Left cardiac atrium (tissue), 4 donors: ENCODE results near the gene GRID2IP. TPM values are rescaled to one million over a fixed set of nuclear protein-coding genes. Genes with fewer than 3 reads are reported as not detected.
"Not testable (repeated sequence)": the region's sequence is repeated elsewhere in the genome, so short reads cannot be mapped to it uniquely, and the experiment has no call there.

Experiments used
- ATAC-seq, 2 donors: fragments of 200-7000 bp; cut with Tn5 transposase; one replicate each; pipeline ENCODE4 v1.9.1; 2020; ENCODE audit warnings: mild to moderate bottlenecking in 2 of 2, moderate library complexity in 2 of 2
- DNase-seq: peaks from one replicate; pipeline ENCODE4 v3.0.0-alpha.2; 2020
- intact Hi-C, 2 donors: fragments of 100-400 bp; cut with DNase I; formaldehyde crosslinking; loops; one replicate each; pipeline versions ENCODE4 v1.14.1 to v1.15.1; 2022 to 2023
- total RNA-seq, 2 donors: library from RNA; stranded (reverse); fragmentation: NEBNext Ultra II Directional; extraction: Animal tissue kit (Norgen Biotek cat#: 25700); gene quantifications; one replicate each; pipeline ENCODE4 v1.2.1, GENCODE V29; 2021
- donor health status: DM: no; HTN: yes; CAD: no.
- donor health status: DM: no; HTN: yes; CAD: no; lungs with severe emphysema.
- donor health status: DM: yes; HTN: yes; CAD: no.
- donor health status: Dilated cardiomyopathy.

GRID2IP gene
- total RNA-seq, 2 donors from 2014 or later: 0.08 TPM; not detected in 1

DNA sequence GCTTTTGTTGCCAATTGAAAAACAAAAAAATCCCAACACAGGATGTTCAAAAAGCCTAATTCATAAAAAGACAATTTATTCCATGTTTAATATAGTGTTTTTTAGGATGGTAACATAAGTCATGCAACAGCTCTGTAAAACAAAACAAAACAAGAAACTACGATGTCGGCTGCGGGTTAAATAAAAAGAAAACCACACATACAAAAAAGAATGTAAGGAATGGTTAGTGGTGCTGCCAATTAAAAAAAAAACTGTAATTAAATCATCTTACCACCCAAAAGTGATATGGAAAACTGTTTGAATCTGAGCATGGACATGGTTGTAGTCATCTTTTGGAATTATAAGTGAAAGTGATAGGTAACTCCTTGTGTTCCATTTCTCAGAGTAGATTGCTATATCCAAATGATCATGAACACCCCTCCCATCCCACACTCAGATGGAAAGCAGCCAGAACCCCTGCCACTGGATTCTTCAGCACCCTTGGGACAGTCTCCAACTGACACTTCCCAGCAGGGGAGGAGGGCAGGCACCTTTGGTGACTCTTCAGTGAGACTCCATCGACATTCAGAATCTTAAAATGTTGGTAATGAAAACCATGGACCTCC, 89.2 kb downstream of the GRID2IP start:
- DNase-seq (no peak), ATAC-seq (no peak)
- intact Hi-C loops: no loop called here

GRCh38 chr7:6460990-6461584, 90.2 kb downstream of the GRID2IP start:
- intact Hi-C loops: no loop called here
- no peak for DNase-seq
- no peak for ATAC-seq

GRCh38 chr7:6460303-6460702, 91.0 kb downstream of the GRID2IP start:
- ATAC-seq: no peak
- intact Hi-C loops: no loop called here
- no peak for DNase-seq

DNA sequence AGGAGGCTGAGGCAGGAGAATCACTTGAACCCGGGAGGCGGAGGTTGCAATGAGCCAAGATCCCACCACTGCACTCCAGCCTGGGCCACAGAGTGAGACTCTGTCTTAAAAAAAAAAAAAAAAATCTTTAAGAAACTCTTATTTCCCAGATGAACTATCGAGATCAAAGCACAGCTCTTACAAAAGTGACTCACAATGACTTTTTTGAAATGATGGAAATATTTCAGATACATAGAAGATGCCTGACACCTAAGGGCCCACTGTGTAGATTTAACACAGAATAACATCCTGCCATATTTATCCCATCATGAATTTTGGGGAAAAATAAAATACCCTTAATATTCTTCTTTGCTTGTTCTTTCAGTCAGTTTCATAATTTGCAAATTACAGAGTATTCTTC, 92.6 kb downstream of the GRID2IP start:
- intact Hi-C loops, ATAC-seq, DNase-seq: not testable (repeated sequence)

DNA sequence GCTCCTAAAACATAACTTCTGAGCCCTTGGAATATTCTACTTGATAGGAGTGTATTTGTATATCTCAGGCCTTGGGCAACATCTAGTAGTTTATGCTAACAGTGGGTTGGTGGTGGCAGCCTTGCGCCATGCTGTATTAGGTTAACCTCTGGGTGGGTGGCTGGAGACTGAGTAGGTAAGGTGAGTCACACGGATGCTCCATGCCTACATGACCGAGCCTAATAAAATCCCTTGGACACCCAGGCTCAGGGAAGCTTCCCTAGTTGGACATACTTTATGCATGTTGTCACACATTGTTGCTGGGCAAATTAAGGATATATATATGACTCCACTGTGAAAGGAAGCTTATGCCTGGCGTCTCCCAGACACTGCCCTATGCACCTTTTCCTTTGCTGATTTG, 97.5 kb downstream of the GRID2IP start:
- intact Hi-C loops: no loop called here
- DNase-seq (no peak), ATAC-seq (no peak)

DNA sequence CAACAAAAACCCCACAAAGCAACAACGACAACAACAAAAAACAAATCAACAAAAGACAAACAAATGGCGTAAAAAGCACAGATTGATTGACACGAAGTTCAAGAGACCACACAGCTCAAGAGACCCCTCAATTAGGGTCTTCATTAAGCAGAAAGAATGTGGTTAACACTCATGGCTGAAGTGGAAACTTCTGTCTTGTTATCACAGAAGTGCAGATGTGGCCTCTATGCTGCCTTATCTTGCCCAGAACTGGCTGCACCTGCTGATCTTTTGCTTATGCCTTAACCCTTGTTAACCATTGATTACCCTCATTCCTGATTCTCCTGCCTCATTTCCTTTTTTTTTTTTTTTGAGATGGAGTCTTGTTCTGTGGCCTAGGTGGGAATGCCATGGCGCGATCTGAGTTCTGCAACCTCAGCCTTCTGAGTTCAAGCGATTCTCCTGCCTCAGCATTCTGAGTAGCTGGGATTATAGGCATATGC, 100.0 kb downstream of the GRID2IP start:
- ATAC-seq (no peak), DNase-seq (no peak)
- intact Hi-C loops: no loop called here

DNA sequence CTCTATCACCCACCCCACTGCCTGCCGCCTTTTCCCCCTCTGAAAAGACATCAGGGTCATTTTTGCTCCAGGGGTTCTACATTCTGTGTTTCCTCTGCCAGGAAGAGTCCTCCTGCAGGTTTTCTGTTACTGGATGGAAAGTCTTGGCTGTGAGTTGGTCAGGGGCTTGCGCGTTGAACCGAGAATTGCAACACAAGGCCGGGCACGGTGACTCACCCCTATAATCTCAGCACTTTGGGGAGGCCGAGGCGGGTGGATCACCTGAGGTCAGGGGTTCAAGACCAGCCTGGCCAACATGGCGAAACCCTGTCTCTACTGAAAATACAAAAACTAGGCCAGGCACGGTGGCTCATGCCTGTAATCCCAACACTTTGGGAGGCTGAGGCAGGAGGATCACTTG, 100.7 kb downstream of the GRID2IP start:
- ATAC-seq, DNase-seq, intact Hi-C loops: not testable (repeated sequence)

DNA sequence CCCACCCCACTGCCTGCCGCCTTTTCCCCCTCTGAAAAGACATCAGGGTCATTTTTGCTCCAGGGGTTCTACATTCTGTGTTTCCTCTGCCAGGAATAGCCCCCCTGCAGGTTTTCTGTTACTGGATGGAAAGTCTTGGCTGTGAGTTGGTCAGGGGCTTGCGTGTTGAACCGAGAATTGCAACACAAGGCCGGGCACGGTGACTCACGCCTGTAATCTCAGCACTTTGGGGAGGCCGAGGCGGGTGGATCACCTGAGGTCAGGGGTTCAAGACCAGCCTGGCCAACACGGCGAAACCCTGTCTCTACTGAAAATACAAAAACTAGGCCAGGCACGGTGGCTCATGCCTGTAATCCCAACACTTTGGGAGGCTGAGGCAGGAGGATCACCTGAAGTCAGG, 101.4 kb downstream of the GRID2IP start:
- intact Hi-C loops, ATAC-seq, DNase-seq: not testable (repeated sequence)

GRCh38 chr7:6448943-6449543, 102.2 kb downstream of the GRID2IP start:
- ATAC-seq (no peak), DNase-seq (no peak)
- intact Hi-C loops: no loop called here

DNA sequence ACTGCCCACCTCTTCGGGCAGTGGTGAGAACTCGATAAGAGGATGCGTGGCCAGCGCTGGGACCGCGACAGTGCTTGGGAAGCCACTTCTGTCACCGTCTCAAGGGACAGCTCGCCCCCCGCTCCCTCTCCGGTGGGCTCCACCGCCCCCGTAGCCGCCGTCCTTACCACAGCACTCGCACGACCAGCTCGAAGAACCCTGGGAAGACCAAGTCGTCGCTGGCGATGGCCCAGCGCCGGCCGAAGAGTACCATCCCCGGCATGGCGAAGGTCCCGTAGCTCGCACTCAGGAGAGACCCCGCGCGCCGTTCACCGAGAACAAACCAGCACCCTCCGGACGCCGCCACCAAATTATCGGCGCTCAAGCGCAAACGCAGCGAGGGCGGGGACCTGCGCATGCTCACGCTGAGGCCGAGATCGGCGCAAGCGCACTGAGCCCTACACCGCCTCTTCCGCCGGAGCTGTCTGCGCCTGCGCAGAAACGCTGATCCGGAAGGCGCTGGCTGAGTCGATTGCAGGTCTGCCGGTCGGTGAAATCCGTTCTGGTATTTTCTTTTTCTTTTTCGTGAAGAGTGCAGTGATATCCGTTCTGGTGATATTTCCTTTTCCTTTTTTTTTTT, 103.6 kb downstream of the GRID2IP start, which contains the start of gene DAGLB:
Gene DAGLB, minus strand, starts transcription at position 374 of the 619 bp plus-strand sequence. Its CDS starts 112 bp downstream, at position 262.
- ATAC-seq: peak; percentile 91 to 96
- intact Hi-C loops: no loop called here
- peak; percentile 96 for DNase-seq

Other genes starting within 250 kb of the GRID2IP start
- 10 to 100 TPM; 16.6 to 16.7 TPM for gene FAM220A, start 202.5 kb downstream of the GRID2IP start, total RNA-seq
- gene RAC1, start 176.9 kb downstream of the GRID2IP start, total RNA-seq: 100 to 1,000 TPM; 135 to 169 TPM
- gene DAGLB, start 103.5 kb downstream of the GRID2IP start, total RNA-seq: 10 to 100 TPM in 1 of 2 donors, 1 to 10 TPM in 1; 8.6 to 11.9 TPM
- 100 to 1,000 TPM in 1 of 2 donors, 10 to 100 TPM in 1; 90.8 to 122 TPM for gene KDELR2, start 67.3 kb downstream of the GRID2IP start, total RNA-seq
- 10 to 100 TPM; 36.5 to 43.0 TPM for gene ZDHHC4, start 26.0 kb upstream of the GRID2IP start, total RNA-seq
- gene INTS15, start 38.6 kb upstream of the GRID2IP start, total RNA-seq: 10 to 100 TPM; 15.1 to 17.8 TPM
- 10 to 100 TPM; 12.6 to 12.8 TPM for gene ZNF853, start 64.1 kb upstream of the GRID2IP start, total RNA-seq
- gene ZNF316, start 85.9 kb upstream of the GRID2IP start, total RNA-seq: 10 to 100 TPM; 16.7 to 18.3 TPM
- 10 to 100 TPM; 13.6 to 25.5 TPM for gene ZNF12, start 155.5 kb upstream of the GRID2IP start, total RNA-seq
- gene RSPH10B2, start 202.6 kb upstream of the GRID2IP start, total RNA-seq: not detected